ENCODE results near the gene ABCB8. TPM values are rescaled to one million over a fixed set of nuclear protein-coding genes. Genes with fewer than 3 reads are reported as not detected.

Gene ABCB8
- total and polyA plus RNA-seq, 2 donors (not counting 3 experiments of a cell fraction or from before 2014, with no cell fraction given): 38.0 to 46.3 TPM

DNA sequence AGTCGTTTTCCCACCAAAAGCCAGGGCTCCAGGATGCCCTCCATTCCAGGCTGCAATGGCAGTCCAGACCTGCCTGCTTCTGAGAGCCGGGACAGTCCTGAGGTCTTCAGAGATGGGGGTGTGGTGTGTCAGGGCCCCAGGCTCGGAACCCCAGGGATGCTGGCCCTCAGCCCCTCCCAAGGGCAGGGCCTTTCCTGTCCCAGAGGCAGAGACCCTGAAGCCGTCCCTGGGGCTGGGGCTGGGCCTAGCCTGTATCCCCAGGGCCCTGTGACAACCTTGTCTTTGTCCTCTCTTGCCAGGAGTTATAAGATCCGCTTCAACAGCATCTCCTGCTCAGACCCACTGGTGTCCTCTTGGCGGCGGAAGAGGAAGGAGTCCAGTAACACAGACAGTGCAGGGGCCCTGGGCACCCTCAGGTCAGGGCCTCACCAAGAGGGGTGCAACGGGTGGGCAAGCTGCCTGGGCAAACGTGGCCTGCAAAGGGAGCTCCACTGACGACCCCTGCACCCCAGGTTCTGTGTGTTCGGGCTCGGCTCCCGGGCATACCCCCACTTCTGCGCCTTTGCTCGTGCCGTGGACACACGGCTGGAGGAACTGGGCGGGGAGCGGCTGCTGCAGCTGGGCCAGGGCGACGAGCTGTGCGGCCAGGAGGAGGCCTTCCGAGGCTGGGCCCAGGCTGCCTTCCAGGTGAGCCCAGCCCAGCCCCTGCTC, 21.5 kb upstream of the ABCB8 start:
- ChIA-PET CTCF (interaction anchor here (1.0 to 9.4 kb wide), 7 partner anchors 9 to 108 kb away, joined by 3 to 107 read pairs (median 40); partner anchors contain the start of gene ATG9B), POLR2A (no interaction called here)
- Histone ChIP-seq H3K9me3 (replicated peaks; ENCODE audit: control insufficient read depth, insufficient read depth, low read length) (no peaks in the 10 kb centered on the region), H3K4me1 (ENCODE audit: control insufficient read depth, extremely low read depth, insufficient read depth, low read length) (peaks cover 52% of the 10 kb centered on the region), H3K4me2 (ENCODE audit: insufficient read depth, low read length) (no peak overlapping the region), H3K79me2 (ENCODE audit: control insufficient read depth, insufficient read depth, low read length) (no peaks in the 10 kb centered on the region), H3K36me3 (ENCODE audit: control insufficient read depth in 2 of 2, extremely low read depth in 1 of 2, insufficient read depth in 2 of 2, low read length in 2 of 2) (peaks cover 0 to 23% of the 10 kb centered on the region in 2 experiments), H2AFZ (ENCODE audit: low read depth, low read length) (no peak overlapping the region), H3K27me3 (ENCODE audit: control insufficient read depth in 2 of 2, insufficient read depth in 2 of 2, low read length in 2 of 2) (no peaks in the 10 kb centered on the region), H3K27ac (ENCODE audit: insufficient read depth, low read depth, low read length) (peak overlapping the region; percentile 23), H3K9ac (replicated peaks; ENCODE audit: extremely low read depth, insufficient read depth, low read length) (no peak overlapping the region), H3K4me3 (replicated peaks in 1 of 3; ENCODE audit: insufficient read depth in 1 of 3, low read depth in 1 of 3, low read length in 3 of 3) (no peak overlapping the region), H3K9me1 (replicated peaks; ENCODE audit: control insufficient read depth, extremely low read depth, insufficient read depth, low read length) (no peaks in the 10 kb centered on the region), H4K20me1 (replicated peaks; ENCODE audit: control insufficient read depth, extremely low read depth, insufficient read depth, low read length) (no peaks in the 10 kb centered on the region)
- TF ChIP-seq, protein P1, sequence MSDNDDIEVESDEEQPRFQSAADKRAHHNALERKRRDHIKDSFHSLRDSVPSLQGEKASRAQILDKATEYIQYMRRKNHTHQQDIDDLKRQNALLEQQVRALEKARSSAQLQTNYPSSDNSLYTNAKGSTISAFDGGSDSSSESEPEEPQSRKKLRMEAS (IDR thresholded peaks at IDR 0.05; ENCODE audit: insufficient read depth, insufficient read length): no peak
- TF ChIP-seq FOS (IDR thresholded peaks at IDR 0.05; ENCODE audit: borderline replicate concordance, insufficient read depth, low read length) (no peak), POLR2A (IDR thresholded peaks at IDR 0.05; ENCODE audit: low read depth, low read length) (no peak), POLR2AphosphoS5 (IDR thresholded peaks at IDR 0.05; ENCODE audit: insufficient read depth, low read depth, low read length) (no peak), GATA2 (IDR thresholded peaks at IDR 0.05; ENCODE audit: insufficient read depth, insufficient read length, low read depth, low read length) (no peak), JUN (IDR thresholded peaks at IDR 0.05; ENCODE audit: borderline replicate concordance, insufficient read depth, insufficient read length, low read depth) (no peak), EZH2 (IDR thresholded peaks at IDR 0.05; ENCODE audit: borderline replicate concordance, low read depth, low read length, severe bottlenecking) (no peak), MYC (IDR thresholded peaks at IDR 0.05; ENCODE audit: low read depth, low read length) (no peak)
- TF ChIP-seq, protein P2, sequence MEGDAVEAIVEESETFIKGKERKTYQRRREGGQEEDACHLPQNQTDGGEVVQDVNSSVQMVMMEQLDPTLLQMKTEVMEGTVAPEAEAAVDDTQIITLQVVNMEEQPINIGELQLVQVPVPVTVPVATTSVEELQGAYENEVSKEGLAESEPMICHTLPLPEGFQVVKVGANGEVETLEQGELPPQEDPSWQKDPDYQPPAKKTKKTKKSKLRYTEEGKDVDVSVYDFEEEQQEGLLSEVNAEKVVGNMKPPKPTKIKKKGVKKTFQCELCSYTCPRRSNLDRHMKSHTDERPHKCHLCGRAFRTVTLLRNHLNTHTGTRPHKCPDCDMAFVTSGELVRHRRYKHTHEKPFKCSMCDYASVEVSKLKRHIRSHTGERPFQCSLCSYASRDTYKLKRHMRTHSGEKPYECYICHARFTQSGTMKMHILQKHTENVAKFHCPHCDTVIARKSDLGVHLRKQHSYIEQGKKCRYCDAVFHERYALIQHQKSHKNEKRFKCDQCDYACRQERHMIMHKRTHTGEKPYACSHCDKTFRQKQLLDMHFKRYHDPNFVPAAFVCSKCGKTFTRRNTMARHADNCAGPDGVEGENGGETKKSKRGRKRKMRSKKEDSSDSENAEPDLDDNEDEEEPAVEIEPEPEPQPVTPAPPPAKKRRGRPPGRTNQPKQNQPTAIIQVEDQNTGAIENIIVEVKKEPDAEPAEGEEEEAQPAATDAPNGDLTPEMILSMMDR (IDR thresholded peaks at IDR 0.05; ENCODE audit: extremely low read depth in 1 of 2, insufficient read depth in 1 of 2, low read depth in 1 of 2, low read length in 2 of 2): no peak
- FAIRE-seq: no peak
- no TSS peak for BruUV-seq (replicated peaks)
- intact Hi-C loops (cut with micrococcal nuclease) (no loop called here), dilution Hi-C loops (cut with MboI; ENCODE audit: extremely low pct_ligation_motif_present, low sequenced_read_pairs) (no loop called here)
- DNase-seq (ENCODE audit: low read depth, low spot score): no peak

All from endothelial cell of umbilical vein (primary cell).